HFFc6 (cell line): ENCODE results near the gene DUSP1. TPM values are rescaled to one million over a fixed set of nuclear protein-coding genes. Genes with fewer than 3 reads are reported as not detected.

Experiments
- DNase-seq: peaks from one replicate; pipeline ENCODE4 v3.0.0-alpha.2; 2018
- H3K27ac Mint-ChIP-seq: 2 replicates; pipeline ENCODE4 v1.8.0; 2020; ENCODE audit warnings: mild to moderate bottlenecking, mixed read lengths
- H3K27me3 Mint-ChIP-seq: 2 replicates; pipeline ENCODE4 v1.8.0; 2021; ENCODE audit warnings: mild to moderate bottlenecking, moderate library complexity, mixed read lengths; ENCODE audit not compliant: insufficient read depth
- H3K36me3 Mint-ChIP-seq: 2 replicates; pipeline ENCODE4 v1.8.0; 2021; ENCODE audit warnings: low read depth, mixed read lengths
- H3K4me1 Mint-ChIP-seq: 2 replicates; pipeline ENCODE4 v1.8.0; 2020; ENCODE audit warnings: low read depth, mixed read lengths
- H3K4me3 Mint-ChIP-seq: 2 replicates; pipeline ENCODE4 v1.8.0; 2020; ENCODE audit warnings: mild to moderate bottlenecking, moderate library complexity, mixed read lengths
- H3K9me3 Mint-ChIP-seq: 2 replicates; pipeline ENCODE4 v1.8.0; 2020; ENCODE audit warnings: mild to moderate bottlenecking, mixed read lengths
- total RNA-seq, 6 experiments: library from RNA; stranded (reverse); fragmentation: NEBNext Ultra II Directional; extraction: Animal tissue kit (Norgen Biotek cat#: 25700); gene quantifications; 2 replicates in 1 of 6; 3 replicates in 5 of 6; pipeline ENCODE4 v1.2.3, GENCODE V29; 2021
- TF ChIP-seq, protein P1 (sequence below): fragments of 200-600 bp; sonication (generic); IDR thresholded peaks from 2 replicates; pipeline ENCODE4 v1.5.0; 2021; ENCODE audit warnings: antibody characterized with exemption, mild to moderate bottlenecking

The DUSP1 gene
- total RNA-seq, 6 experiments from 2014 or later = 213 to 319 (median 307) TPM

DNA sequence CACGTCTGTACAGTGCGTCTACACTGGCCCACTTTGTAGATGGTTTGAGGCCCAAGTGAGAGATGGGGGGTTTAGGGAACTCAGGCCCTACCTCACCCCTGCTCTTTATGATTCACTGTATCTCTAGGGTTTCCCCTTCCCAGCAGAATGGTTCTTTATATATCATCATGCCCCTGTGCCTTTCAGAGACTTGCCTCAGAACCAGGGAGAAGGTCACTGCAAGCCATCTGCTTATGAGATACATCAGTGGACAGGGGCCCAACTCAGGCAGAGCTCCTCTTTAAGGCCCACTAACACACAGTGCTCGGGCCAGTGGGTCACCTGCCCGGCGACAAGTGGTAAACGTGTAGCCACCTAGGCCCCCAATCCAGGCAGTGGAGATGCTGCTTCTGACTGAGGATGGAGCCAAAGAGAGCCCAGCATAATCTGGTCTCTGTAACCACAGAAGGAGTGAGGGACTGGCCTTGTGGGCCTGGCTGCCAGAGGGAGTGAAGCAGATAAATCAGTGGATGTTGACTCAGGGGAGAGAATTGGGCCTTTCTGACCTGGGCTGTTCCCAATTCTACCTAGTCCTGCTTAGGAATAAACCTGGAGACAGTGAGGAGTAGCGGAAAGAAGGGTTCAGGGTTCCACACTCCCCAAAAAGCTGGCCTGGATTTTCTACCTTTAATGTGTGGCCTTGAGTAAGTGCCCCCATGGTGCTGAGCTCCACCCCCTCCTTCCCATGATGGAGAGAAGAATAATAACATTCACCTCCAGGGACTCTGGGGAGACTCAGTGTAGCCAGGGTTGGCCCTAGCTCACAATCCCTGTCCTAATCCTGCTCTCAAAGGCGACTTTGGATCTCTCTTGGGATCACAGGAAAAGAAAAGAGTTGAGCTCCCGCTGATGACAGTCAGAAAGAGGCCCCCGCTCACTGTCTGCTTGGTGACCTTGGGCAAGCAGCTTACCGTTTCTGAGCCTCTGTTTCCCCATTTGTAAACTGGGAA is 2.8 kb upstream of the DUSP1 start:
- Mint-ChIP-seq H3K27ac (peak overlapping the region; percentile 99), H3K4me3 (peak overlapping the region; percentile 99), H3K36me3 (peaks cover 16% of the 10 kb centered on the region), H3K27me3 (peaks cover 21% of the 10 kb centered on the region), H3K9me3 (peaks cover 19% of the 10 kb centered on the region), H3K4me1 (peaks cover 73% of the 10 kb centered on the region)
- TF ChIP-seq, protein P1, sequence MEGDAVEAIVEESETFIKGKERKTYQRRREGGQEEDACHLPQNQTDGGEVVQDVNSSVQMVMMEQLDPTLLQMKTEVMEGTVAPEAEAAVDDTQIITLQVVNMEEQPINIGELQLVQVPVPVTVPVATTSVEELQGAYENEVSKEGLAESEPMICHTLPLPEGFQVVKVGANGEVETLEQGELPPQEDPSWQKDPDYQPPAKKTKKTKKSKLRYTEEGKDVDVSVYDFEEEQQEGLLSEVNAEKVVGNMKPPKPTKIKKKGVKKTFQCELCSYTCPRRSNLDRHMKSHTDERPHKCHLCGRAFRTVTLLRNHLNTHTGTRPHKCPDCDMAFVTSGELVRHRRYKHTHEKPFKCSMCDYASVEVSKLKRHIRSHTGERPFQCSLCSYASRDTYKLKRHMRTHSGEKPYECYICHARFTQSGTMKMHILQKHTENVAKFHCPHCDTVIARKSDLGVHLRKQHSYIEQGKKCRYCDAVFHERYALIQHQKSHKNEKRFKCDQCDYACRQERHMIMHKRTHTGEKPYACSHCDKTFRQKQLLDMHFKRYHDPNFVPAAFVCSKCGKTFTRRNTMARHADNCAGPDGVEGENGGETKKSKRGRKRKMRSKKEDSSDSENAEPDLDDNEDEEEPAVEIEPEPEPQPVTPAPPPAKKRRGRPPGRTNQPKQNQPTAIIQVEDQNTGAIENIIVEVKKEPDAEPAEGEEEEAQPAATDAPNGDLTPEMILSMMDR = no peak
- no peak for DNase-seq

DNA sequence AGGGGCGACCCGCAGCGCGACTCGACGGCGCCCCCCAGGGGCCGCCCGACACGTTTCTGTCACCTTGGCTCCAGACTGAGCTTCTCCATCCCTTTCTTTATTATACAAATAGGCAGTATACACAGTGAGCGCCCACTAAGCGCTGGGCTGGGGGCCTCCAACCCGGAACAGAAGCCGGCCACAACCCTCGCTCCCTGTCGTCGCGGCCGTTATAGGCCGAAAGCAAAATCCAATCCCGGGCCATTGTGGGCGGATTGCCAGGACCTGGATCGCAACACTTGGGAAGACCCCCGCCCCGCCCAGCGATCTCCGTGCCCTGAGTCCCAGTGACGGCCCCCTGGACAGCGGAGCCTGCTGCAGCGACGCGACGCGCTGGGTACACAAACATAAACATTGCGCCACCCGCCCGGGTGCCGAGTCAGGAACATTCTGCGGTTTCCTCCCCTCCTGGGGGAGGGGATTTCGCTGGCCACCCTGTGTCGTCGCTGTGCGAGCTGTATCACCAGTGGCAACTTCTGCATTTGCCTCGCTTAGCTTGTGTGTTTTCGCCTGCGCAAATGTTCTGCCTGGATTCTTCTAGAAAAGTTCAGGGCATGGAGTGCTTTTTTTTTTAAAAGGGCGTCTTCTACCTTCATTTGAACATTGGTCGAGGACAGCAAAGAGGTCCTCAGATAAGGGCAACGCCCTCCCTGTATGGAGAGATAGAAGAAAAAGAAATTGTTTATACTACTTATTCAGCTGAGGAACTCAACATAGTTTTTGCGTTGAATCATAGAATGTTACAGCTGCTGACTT is 1.3 kb upstream of the DUSP1 start:
- DNase-seq = peak; percentile 92
- TF ChIP-seq, protein P1 = peak; percentile 87
- H3K27ac Mint-ChIP-seq = peak overlapping the region; percentile 99
- peaks cover 30% of the 10 kb centered on the region for H3K9me3 Mint-ChIP-seq
- H3K36me3 Mint-ChIP-seq = peaks cover 30% of the 10 kb centered on the region
- peak overlapping the region; percentile 99 for H3K4me3 Mint-ChIP-seq
- H3K4me1 Mint-ChIP-seq = peaks cover 70% of the 10 kb centered on the region
- peaks cover 35% of the 10 kb centered on the region for H3K27me3 Mint-ChIP-seq

DNA sequence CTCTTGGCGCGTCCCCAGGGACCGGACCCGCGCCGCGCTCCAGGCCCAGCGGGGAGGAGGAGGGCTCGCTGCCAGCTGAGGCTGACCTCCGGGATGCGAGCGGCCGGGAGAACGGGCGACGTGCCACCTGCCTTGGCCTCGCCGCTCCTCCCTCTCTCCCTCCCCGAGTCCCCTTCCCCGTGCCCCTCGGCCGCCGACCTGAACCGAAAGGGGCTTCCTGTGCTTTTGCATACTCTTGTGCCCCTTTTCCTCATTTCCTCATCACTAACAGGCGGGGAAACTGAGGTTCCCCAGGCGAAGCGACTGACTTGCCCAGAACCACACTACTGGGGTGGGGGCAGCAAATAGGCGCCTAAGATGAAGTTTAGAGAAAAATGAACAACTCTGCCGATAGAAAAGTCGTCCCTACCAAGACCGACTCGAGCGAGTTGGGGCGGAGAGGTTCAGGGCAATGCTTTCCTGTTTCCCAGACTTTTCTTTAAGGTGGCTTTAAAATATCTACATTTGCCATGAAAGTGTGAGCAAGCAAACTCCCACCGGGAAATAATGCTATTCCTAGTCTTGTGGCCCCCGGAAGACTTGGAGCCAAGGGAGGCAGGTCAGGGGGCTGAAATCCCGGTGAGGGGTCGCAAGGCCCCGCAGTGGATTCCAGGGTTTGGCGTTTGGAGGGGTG is 580 bp upstream of the DUSP1 start:
- H3K4me3 Mint-ChIP-seq = peak overlapping the region; percentile 99
- peaks cover 35% of the 10 kb centered on the region for H3K36me3 Mint-ChIP-seq
- TF ChIP-seq, protein P1 = no peak
- peaks cover 37% of the 10 kb centered on the region for H3K9me3 Mint-ChIP-seq
- H3K4me1 Mint-ChIP-seq = peaks cover 70% of the 10 kb centered on the region
- peak overlapping the region; percentile 99 for H3K27ac Mint-ChIP-seq
- H3K27me3 Mint-ChIP-seq = peaks cover 43% of the 10 kb centered on the region
- no peak for DNase-seq

DNA sequence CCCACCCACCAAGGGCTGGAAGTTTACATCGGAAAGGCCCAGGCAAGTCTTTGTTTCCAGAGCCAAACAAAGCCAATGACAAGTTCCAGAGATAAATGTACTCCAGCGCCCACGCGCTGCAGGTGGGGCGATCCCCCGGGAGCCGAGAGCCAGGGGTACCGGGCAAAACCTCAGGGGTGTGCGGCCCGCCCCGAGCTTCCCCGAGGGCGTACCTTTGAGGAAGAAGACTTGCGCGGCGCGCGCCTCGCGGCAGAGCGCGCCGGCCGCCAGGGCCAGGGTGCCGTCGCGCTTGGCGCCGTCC is 671 bp downstream of the DUSP1 start:
- H3K36me3 Mint-ChIP-seq = peaks cover 47% of the 10 kb centered on the region
- H3K27ac Mint-ChIP-seq = peak overlapping the region; percentile 99
- TF ChIP-seq, protein P1 = no peak
- H3K4me1 Mint-ChIP-seq = peaks cover 70% of the 10 kb centered on the region
- peak overlapping the region; percentile 99 for H3K4me3 Mint-ChIP-seq
- DNase-seq = no peak
- peaks cover 50% of the 10 kb centered on the region for H3K9me3 Mint-ChIP-seq
- peaks cover 55% of the 10 kb centered on the region for H3K27me3 Mint-ChIP-seq

DNA sequence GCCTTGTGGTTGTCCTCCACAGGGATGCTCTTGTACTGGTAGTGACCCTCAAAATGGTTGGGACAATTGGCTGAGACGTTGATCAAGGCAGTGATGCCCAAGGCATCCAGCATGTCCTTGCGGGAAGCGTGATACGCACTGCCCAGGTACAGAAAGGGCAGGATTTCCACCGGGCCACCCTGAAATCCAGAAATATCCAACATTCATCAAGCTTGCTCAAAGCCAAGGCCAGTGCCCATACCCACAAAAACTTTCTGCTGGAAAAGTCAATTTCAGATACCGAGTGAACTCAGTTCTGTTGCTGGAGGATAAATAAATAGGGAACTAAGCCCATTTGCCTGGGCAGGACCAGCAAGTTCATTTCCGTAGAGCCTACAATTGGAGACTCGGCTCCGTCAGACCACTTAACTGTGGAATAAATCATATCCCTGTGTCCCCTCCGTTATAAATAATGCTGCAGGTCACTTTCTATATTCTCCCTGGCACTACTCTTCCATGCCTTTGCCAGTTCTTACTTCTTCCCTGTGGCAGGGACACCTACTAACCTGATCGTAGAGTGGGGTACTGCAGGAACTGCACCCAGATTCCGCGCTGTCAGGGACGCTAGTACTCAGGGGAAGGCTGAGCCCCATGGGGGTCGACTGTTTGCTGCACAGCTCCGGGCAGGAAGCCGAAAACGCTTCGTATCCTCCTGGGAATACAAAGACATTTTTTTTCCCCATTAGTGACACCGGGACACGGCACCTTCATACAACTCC is 1.2 kb downstream of the DUSP1 start:
- TF ChIP-seq, protein P1 = no peak
- Mint-ChIP-seq H3K4me3 (peak overlapping the region; percentile 99), H3K27me3 (peaks cover 61% of the 10 kb centered on the region), H3K36me3 (peaks cover 51% of the 10 kb centered on the region), H3K27ac (peak overlapping the region; percentile 99), H3K4me1 (peaks cover 72% of the 10 kb centered on the region), H3K9me3 (peaks cover 55% of the 10 kb centered on the region)
- DNase-seq = peak; percentile 49
